Neutrophil (primary cell): Measurements from ENCODE around the gene TRIM17.

Experiments used
- H3K27ac ChIP-seq: fragments of 200-600 bp; sonication (generic); 2 replicates; pipeline ENCODE4 v1.5.1; 2016; ENCODE audit warnings: mild to moderate bottlenecking, moderate library complexity
- H3K27me3 ChIP-seq: fragments of 200-600 bp; sonication (generic); 2 replicates; pipeline ENCODE4 v1.6.0; 2016; ENCODE audit warnings: mild to moderate bottlenecking
- H3K36me3 ChIP-seq: fragments of 200-600 bp; sonication (generic); 2 replicates; pipeline ENCODE4 v1.5.1; 2017
- H3K4me1 ChIP-seq, 2 experiments: fragments of 200-600 bp in 1 of 2; sonication (generic) in 1 of 2; 1 replicate in 1 of 2; 2 replicates in 1 of 2; pipeline versions ENCODE4 v1.5.1 to v1.6.1; 2013 to 2016; ENCODE audit warnings: low read depth in 1 of 2, low read length in 1 of 2, mild to moderate bottlenecking in 1 of 2, moderate library complexity in 1 of 2; ENCODE audit not compliant: control insufficient read depth in 1 of 2, insufficient read depth in 1 of 2
- H3K4me3 ChIP-seq, 2 experiments: fragments of 200-600 bp in 1 of 2; sonication (generic) in 1 of 2; 1 replicate in 1 of 2; 2 replicates in 1 of 2; pipeline ENCODE4 v1.5.1; 2013 to 2016; ENCODE audit warnings: low read depth in 1 of 2, low read length in 1 of 2, mild to moderate bottlenecking in 1 of 2, moderate library complexity in 1 of 2
- H3K9me3 ChIP-seq: fragments of 200-600 bp; sonication (generic); 2 replicates; pipeline ENCODE4 v1.5.1; 2016
- CTCF ChIP-seq: fragments of 200-600 bp; sonication (generic); IDR thresholded peaks from 2 replicates; pipeline ENCODE4 v1.5.1; 2016; ENCODE audit warnings: antibody characterized with exemption

The TRIM17 gene

GRCh38 chr1:228377664-228378089 is 39.0 kb downstream of the TRIM17 start:
- TF ChIP-seq CTCF = no peak

GRCh38 chr1:228376651-228377631 is 39.7 kb downstream of the TRIM17 start:
- peaks cover 0 to 5% of the 10 kb centered on the region in 2 experiments for H3K4me1 ChIP-seq
- no peak for TF ChIP-seq CTCF
- peaks cover 51% of the 10 kb centered on the region for H3K27me3 ChIP-seq

More at GRCh38 chr1:228377664-228378089, 39.0 kb downstream of the TRIM17 start:
- no peaks in the 10 kb centered on the region for H3K36me3 ChIP-seq
- H3K9me3 ChIP-seq = no peaks in the 10 kb centered on the region
- peaks cover 0 to 5% of the 10 kb centered on the region in 2 experiments for H3K4me1 ChIP-seq
- H3K27ac ChIP-seq = no peak overlapping the region
- no peak overlapping the region for H3K4me3 ChIP-seq
- H3K27me3 ChIP-seq = peaks cover 53% of the 10 kb centered on the region

GRCh38 chr1:228376262-228376628 is 40.4 kb downstream of the TRIM17 start:
- Histone ChIP-seq H3K27me3 (peaks cover 46% of the 10 kb centered on the region), H3K4me1 (peaks cover 0 to 5% of the 10 kb centered on the region in 2 experiments), H3K36me3 (no peaks in the 10 kb centered on the region), H3K9me3 (no peaks in the 10 kb centered on the region), H3K27ac (no peak overlapping the region), H3K4me3 (no peak overlapping the region)
- no peak for TF ChIP-seq CTCF

More at GRCh38 chr1:228376651-228377631, 39.7 kb downstream of the TRIM17 start:
- Histone ChIP-seq H3K9me3 (no peaks in the 10 kb centered on the region), H3K27ac (no peak overlapping the region), H3K4me3 (no peak overlapping the region), H3K36me3 (no peaks in the 10 kb centered on the region)

GRCh38 chr1:228375578-228376261 is 40.9 kb downstream of the TRIM17 start:
- Histone ChIP-seq H3K36me3 (no peaks in the 10 kb centered on the region), H3K9me3 (no peaks in the 10 kb centered on the region), H3K4me3 (no peak overlapping the region), H3K27ac (no peak overlapping the region), H3K27me3 (peaks cover 41% of the 10 kb centered on the region), H3K4me1 (peaks cover 0 to 5% of the 10 kb centered on the region in 2 experiments)
- no peak for TF ChIP-seq CTCF

- TF ChIP-seq CTCF = no peak
- Histone ChIP-seq H3K4me3 (no peak overlapping the region), H3K9me3 (no peaks in the 10 kb centered on the region), H3K27me3 (peaks cover 33% of the 10 kb centered on the region), H3K4me1 (peaks cover 0 to 5% of the 10 kb centered on the region in 2 experiments), H3K27ac (no peak overlapping the region), H3K36me3 (no peaks in the 10 kb centered on the region)
These were observed 41.7 kb downstream of the TRIM17 start for GRCh38 chr1:228374711-228375577.
